Posterior cingulate gyrus (tissue), 11 donors: ENCODE results near the gene LRRC23.
A peak's percentile ranks its signal among the peaks of the same experiment; 100 is the strongest.
"Not testable (repeated sequence)": the region's sequence is repeated elsewhere in the genome, so short reads cannot be mapped to it uniquely, and the experiment has no call there.

Experiments
- DNase-seq, 10 donors: peaks; one replicate each; pipeline versions ENCODE4 v3.0.0 to v3.0.0-alpha.2; 2020 to 2021; ENCODE audit warnings: mixed read lengths in 3 of 10
- intact Hi-C: fragments of 100-400 bp; cut with DNase I; formaldehyde crosslinking; loops from one replicate; pipeline ENCODE4 v1.15.1; 2023

Gene LRRC23

GRCh38 chr12:6872073-6873048 lies 32.3 kb upstream of the LRRC23 start:
- intact Hi-C loops, result loop anchor here (1.0 kb wide), 1 partner anchor 19 kb away; no protein-coding TSS in a partner anchor
- peak; percentile 70 to 97 (median 84) for DNase-seq

DNA sequence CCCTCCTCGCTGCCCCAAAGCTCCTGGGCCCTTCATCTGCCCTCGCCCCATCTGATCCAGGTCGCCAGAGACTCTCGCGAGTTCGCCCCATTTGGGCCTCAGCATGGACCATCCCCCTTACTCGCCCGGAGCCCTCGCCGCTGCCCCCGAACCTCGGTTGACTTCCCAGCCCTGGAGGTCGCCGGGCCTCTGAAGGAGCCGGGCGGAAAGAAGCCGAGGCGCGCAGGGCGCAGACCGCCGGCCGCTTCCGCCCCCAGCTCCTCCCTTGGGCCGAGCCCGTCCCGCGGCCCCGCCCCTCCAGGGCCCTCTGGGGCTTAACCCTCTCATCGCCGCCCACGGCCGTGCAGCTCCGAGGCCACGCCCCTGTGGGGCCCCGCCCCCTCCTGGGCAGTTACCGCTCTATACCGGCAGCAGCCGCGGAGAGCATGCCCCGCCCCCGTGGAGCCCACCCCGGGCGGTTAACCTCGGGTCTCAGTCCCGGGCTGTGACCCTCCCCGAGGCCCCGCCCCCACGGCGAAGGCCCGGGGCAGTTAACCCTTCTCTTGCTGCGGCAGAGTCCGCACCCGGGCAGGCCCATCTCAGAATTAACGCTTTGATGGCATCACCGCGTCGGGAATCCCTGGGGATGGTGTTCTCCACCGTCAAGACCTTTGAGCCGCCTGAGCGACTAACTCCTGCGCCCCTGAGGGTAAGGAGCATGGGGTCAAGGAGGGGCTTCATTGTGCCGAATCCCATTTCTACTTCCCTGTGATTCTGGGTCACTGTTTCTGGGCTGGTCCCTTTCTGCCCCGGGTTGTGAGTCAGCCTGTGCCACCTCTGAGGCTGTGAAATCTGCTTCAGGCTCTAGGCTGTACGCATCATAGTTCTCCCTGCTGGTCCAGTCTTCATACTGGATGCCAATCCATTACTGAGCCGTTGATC lies 31.3 kb upstream of the LRRC23 start, which contains the start of gene SPSB2:
Gene SPSB2 (minus strand): TSS at position 210 of the 921 bp plus-strand sequence. CDS start 402 bp downstream, outside the sequence.
- DNase-seq, result peak; percentile 88 to 99 (median 94)

GRCh38 chr12:6874015-6874368 lies 30.6 kb upstream of the LRRC23 start:
- DNase-seq, result peak in 1 of 10 donors; percentile 31
- intact Hi-C loops, result not testable (repeated sequence)

More for the DNA sequence above, 31.3 kb upstream of the LRRC23 start, which contains the start of gene SPSB2:
- intact Hi-C loops, result loop anchor here (1.0 kb wide), 1 partner anchor 18 kb away; no protein-coding TSS in a partner anchor

GRCh38 chr12:6879824-6880223 lies 24.8 kb upstream of the LRRC23 start:
- intact Hi-C loops, result not testable (repeated sequence)

DNA sequence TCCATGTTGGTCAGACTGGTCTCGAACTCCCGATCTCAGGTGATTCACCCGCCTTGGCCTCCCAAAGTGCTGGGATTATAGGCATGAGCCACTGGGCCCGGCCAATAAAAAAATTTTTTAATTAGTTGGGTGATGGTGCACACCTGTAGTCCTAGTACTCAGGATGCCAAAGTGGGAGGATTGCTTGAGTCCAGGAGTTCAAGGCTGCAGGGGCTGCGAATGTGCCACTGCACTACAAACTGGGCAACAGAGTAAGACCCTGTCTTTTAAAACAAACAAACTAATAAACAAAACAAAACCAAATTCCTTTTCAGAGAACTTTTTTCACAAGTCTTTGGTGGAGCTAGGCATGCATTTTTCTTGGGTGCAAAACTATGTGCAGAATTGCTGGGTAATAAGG lies 21.4 kb upstream of the LRRC23 start:
- DNase-seq, result no peak
- intact Hi-C loops, result no loop called here

More at GRCh38 chr12:6879824-6880223, 24.8 kb upstream of the LRRC23 start:
- DNase-seq, result not testable (repeated sequence)

DNA sequence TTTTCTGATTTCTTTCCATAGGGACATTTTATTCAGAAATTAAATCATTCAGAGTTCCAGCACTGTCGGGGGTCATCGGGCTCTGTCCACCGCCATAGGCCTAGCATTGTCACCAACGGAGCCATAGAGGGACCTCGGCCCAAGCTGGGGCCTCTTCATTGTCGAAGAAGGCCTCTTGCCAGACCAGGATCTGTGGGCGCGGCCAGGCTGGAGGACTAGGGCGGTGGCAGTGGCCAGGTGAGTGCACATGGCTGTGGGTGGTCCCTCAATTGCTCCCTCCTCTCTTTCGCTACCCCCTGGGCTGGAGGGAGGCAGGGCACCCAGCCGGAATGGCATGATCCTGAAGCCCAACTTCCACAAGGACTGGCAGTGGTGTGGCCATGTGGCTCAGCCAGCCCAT lies 20.9 kb upstream of the LRRC23 start:
- intact Hi-C loops, result no loop called here
- DNase-seq, result no peak

DNA sequence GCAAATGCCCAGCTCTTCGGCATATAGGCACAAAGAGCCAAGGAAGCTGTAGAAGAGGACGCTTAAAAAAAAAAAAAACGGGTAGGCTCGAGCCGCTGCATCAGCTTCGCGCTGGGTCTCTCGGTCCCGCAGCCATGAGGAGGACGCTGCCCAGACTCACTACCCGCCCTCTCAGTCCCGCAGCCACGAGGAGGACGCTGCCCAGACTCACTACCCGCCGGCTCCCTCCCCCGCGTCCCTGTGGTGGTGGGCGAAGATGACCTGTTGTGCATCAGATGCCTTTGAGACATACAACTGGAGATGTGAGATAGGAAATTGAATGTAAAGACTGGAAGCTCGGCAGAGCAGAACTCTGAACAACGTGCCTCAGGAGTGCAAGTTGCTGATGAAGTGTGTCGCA lies 20.1 kb upstream of the LRRC23 start:
- intact Hi-C loops, result no loop called here
- peak in 1 of 10 donors; percentile 45 for DNase-seq

DNA sequence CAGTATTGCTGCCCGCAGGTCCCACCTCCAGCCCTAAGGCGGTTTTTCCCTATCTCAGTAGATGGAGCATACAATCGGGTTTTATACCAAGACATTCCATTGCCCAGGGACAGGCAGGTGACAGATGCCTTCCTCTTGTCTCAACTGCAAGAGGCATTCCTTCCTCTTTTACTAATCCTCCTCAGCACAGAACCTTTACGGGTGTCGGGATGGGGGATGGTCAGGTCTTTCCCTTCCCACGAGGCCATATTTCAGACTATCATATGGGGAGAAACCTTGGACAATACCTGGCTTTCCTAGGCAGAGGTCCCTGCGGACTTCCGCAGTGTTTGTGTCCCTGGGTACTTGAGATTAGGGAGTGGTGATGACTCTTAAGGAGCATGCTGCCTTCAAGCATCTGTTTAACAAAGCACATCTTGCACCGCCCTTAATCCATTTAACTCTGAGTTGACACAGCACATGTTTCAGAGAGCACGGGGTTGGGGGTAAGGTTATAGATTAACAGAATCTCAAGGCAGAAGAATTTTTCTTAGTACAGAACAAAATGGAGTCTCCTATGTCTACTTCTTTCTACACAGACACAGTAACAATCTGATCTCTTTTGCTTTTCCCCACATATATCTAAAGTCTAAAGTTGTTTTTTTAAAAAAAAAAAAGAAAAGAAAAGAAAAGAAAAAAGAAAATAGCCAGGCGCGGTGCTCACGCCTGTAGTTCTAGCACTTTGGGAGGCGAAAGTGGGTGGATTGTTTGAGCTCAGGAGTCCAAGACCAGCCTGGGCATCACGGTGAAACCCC lies 18.2 kb upstream of the LRRC23 start:
- intact Hi-C loops, result not testable (repeated sequence)
- peak in 1 of 10 donors; percentile 7 for DNase-seq

- intact Hi-C loops, result no loop called here
- DNase-seq, result peak in 1 of 10 donors; percentile 43
Observed at GRCh38 chr12:6887460-6887859, 17.2 kb upstream of the LRRC23 start.

DNA sequence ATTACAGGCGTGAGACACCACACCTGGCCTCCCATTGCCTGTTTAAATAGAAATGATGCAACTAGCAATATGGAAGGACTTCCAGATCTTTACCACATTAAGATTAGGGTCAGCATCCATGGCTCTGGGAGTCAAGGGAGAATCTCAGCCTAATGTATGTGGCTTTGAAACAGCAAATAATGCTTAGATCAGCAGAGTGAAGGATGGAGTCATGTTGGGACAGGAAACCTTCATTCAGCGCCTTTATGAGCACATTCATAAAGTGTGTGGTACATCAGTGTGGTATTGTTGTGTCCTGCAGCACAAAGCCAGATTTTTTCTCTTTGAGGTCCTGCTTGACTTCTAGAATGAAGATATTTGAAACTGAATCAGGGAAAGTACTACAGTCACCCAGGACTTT lies 16.3 kb upstream of the LRRC23 start:
- intact Hi-C loops, result no loop called here
- DNase-seq, result no peak

DNA sequence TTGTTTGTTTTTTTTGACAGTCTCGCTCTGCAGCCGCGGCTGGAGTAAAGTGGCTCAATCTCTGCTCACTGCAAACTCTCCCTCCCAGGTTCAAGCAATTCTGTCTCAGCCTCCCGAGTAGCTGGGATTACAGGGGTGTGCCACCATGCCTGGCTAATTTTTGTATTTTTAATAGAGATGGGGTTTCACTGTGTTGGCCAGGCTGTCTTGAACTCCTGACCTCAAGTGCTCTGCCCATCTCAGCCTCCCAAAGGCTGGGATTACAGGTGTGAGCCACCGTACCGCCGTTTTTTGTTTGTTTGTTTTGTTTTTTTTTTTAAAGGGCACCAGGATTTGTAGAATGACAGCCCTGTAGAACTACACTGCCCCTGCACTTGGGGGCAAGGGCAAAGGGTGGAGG lies 15.8 kb upstream of the LRRC23 start:
- peak in 1 of 10 donors; percentile 14 for DNase-seq
- intact Hi-C loops, result not testable (repeated sequence)

GRCh38 chr12:6889775-6890573 lies 14.6 kb upstream of the LRRC23 start:
- peak in 1 of 10 donors; percentile 78 for DNase-seq
- intact Hi-C loops, result not testable (repeated sequence)

GRCh38 chr12:6890789-6891645 lies 13.6 kb upstream of the LRRC23 start:
- intact Hi-C loops, result loop anchor here (1.0 kb wide), 1 partner anchor 18 kb away; the partner anchor contains the start of gene SPSB2
- peak; percentile 96 to 100 (median 98) for DNase-seq

DNA sequence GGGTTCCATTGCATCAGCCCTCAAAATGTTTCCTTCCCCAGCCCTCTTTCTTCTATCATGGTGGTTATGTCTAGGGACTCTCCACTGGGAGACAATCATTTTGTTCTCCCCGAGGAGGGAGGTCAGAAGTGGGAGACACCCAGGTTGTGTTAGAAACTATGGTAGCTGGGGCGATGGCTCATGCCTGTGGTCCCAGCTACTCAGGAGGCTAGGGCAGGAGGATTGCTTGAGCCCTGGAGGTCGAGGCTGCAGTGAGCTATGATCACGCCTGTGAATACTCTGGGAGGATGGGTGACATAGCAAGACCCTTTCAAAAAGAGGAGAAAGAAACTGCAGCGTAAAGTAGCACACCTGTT lies 13.0 kb upstream of the LRRC23 start:
- intact Hi-C loops, result loop anchor here (1.0 kb wide), 1 partner anchor 18 kb away; the partner anchor contains the start of gene SPSB2

GRCh38 chr12:6892683-6893082 lies 11.9 kb upstream of the LRRC23 start:
- DNase-seq, result peak in 1 of 10 donors; percentile 10
- intact Hi-C loops, result not testable (repeated sequence)

More for the DNA sequence above, 13.0 kb upstream of the LRRC23 start:
- DNase-seq, result peak in 1 of 10 donors; percentile 60

DNA sequence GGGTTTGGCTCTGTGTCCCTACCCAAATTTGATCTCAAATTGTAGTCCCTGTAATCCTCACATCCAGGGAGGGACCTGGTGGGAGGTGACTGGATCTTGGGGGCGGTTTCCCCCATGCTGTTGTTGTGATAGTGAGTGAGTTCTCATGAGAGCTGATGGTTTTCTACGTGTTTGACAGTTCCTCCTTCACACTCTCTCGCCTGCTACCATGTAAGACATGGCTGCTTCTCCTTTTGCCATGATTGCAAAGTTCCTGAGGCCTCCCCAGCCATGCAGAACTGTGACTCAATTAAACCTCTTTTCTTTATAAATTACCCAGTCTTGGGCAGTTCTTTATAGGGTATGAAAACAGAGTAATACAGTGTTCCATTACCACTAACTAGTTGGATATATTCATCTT lies 10.3 kb upstream of the LRRC23 start:
- no peak for DNase-seq
- intact Hi-C loops, result no loop called here

DNA sequence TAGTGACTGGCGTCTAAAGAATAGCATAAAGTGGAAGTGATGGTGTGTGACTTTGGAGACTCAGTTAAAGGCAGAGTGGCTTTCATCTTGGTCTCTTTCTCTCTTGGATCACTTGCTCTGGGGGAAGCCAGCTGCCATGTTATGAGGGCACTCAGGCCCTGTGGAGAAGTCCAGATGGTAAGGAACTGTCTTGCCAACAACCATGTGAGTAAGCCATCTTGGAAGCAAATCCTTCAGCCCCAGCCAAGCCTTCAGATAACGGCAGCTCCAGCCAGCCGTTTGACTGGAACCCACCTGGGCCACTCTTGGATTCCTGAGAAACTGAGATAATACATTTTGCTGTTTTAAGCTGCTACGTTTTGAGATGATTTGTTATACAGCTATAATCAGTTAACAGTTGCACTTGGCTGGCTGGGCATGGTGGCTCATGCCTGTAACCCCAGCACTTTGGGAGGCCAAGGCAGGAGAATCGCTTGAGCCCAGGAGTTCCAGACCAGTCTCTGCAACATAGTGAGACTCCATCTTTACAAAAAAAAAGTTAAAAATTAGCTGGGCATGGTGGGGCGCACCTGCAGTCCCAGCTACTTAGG lies 7.7 kb upstream of the LRRC23 start:
- peak in 1 of 10 donors; percentile 54 for DNase-seq
- intact Hi-C loops, result no loop called here
